Activated T-helper 17 cell treated with anti-CD3 and anti-CD28 coated beads, Interleukin-2, amount 50 U/mL, for 72 hours (primary cell): Measurements from ENCODE around the gene PRPH. TPM values are rescaled to one million over a fixed set of nuclear protein-coding genes. Genes with fewer than 3 reads are reported as not detected.
A peak's percentile ranks its signal among the peaks of the same experiment; 100 is the strongest.
"Not testable (repeated sequence)": the region's sequence is repeated elsewhere in the genome, so short reads cannot be mapped to it uniquely, and the experiment has no call there.

ENCODE experiments used
- ATAC-seq: fragments of 150-1000 bp; cut with Tn5 transposase; replicated peaks from 2 replicates; pipeline ENCODE4 v1.10.0; 2021; ENCODE audit warnings: mild to moderate bottlenecking, moderate library complexity
- H3K27ac Mint-ChIP-seq: one replicate; pipeline ENCODE4 v1.8.0; 2022; ENCODE audit warnings: mixed read lengths
- H3K27me3 Mint-ChIP-seq: one replicate; pipeline ENCODE4 v1.8.0; 2022; ENCODE audit warnings: mixed read lengths
- H3K36me3 Mint-ChIP-seq: one replicate; pipeline ENCODE4 v1.8.0; 2022; ENCODE audit warnings: low read depth, mild to moderate bottlenecking, mixed read lengths
- H3K4me1 Mint-ChIP-seq: one replicate; pipeline ENCODE4 v1.8.0; 2022; ENCODE audit warnings: mixed read lengths
- H3K4me3 Mint-ChIP-seq: one replicate; pipeline ENCODE4 v1.8.0; 2022; ENCODE audit warnings: mild to moderate bottlenecking, mixed read lengths
- H3K9me3 Mint-ChIP-seq: one replicate; pipeline ENCODE4 v1.8.0; 2022; ENCODE audit warnings: mixed read lengths
- total RNA-seq, 2 donors: library from RNA; stranded (reverse); gene quantifications; one replicate each; pipeline ENCODE4 v1.2.3, GENCODE V29; 2022

Gene PRPH
- total RNA-seq, 2 donors from 2014 or later, result 0.32 TPM; not detected in 1

- not testable (repeated sequence) for H3K9me3 Mint-ChIP-seq, H3K27me3 Mint-ChIP-seq, ATAC-seq
- Mint-ChIP-seq H3K4me1 (peaks cover 11% of the 10 kb centered on the region), H3K36me3 (peaks cover 89% of the 10 kb centered on the region), H3K27ac (peak overlapping the region; percentile 22), H3K4me3 (peak overlapping the region; percentile 92)
Observed at GRCh38 chr12:49269191-49269590, 25.8 kb upstream of the PRPH start.

GRCh38 chr12:49272790-49273725, 21.9 kb upstream of the PRPH start:
- H3K9me3 Mint-ChIP-seq, result no peaks in the 10 kb centered on the region
- no peaks in the 10 kb centered on the region for H3K27me3 Mint-ChIP-seq
- peaks cover 11% of the 10 kb centered on the region for H3K4me1 Mint-ChIP-seq
- peaks cover 65% of the 10 kb centered on the region for H3K36me3 Mint-ChIP-seq
- H3K27ac Mint-ChIP-seq, result peak overlapping the region; percentile 76
- ATAC-seq, result no peak
- H3K4me3 Mint-ChIP-seq, result no peak overlapping the region

DNA sequence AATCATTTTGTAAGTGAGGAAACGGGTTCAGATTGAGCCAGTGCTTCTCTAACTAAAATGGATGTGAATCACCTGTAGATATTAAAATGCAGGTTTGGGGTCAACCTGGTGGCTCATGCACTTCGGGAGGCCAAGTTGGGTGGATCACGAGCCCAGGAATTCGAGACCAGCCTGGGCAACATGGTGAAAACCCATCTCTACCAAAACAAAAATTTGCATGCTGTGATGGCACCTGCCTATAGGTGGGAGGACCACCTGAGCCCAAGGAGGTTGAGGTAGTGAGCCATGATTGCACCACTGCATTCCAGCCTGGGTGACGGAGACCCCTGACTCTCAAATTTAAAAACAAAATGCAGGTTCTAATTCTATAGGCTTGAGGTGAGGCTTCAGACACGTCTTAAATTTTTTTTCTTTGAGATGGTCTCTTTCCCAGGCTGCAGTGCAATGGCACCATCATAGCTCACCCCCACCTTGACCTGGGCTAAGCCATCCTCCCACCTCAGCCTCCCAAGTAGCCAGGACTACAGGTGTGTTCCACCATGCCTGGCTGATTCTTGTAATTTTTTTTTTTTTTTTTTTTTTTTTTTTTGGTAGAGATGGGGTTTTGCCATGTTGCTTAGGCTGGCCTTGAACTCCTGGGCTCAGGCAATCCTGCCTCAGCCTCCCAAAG, 21.1 kb upstream of the PRPH start:
- peaks cover 57% of the 10 kb centered on the region for H3K36me3 Mint-ChIP-seq
- no peaks in the 10 kb centered on the region for H3K27me3 Mint-ChIP-seq
- ATAC-seq, result no peak
- H3K4me1 Mint-ChIP-seq, result peaks cover 5% of the 10 kb centered on the region
- H3K27ac Mint-ChIP-seq, result no peak overlapping the region
- H3K9me3 Mint-ChIP-seq, result no peaks in the 10 kb centered on the region
- no peak overlapping the region for H3K4me3 Mint-ChIP-seq

DNA sequence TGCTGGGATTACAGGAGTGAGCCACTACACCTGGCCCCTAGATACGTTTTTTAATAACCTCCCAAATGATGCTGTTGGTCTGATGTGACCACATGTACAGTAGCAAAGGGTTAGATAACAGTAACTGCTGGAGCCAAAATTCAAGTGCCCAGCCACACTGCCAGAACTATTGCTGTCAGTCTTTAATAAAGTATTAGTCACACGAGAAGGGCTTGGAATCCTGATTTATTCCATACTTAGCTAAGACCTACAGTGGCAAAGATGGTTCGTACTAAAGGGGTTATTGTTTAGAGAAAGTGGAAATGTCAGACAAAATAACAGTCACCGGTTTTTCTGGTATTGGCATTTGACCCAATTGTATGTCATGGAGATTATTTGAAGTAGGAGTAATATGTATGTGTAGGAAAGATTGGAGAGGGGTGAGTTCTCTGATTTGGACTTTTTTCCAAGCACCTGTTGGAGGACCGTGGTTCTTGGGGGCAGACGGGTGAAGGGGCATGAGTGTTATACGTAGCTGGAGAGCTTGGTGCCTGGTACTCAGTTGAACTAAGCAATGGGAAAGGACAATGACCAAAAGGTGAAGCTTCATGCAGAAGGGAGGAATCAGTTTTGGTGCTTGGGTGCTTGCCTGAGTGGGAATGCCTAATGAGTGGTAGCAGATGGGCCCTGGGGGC, 20.4 kb upstream of the PRPH start:
- Mint-ChIP-seq H3K27ac (no peak overlapping the region), H3K4me3 (no peak overlapping the region)
- no peak for ATAC-seq

GRCh38 chr12:49276304-49277290, 18.4 kb upstream of the PRPH start:
- ATAC-seq, result no peak
- no peaks in the 10 kb centered on the region for H3K4me1 Mint-ChIP-seq
- no peak overlapping the region for H3K4me3 Mint-ChIP-seq
- no peaks in the 10 kb centered on the region for H3K9me3 Mint-ChIP-seq
- H3K27ac Mint-ChIP-seq, result no peak overlapping the region
- peaks cover 30% of the 10 kb centered on the region for H3K36me3 Mint-ChIP-seq
- peaks cover 4% of the 10 kb centered on the region for H3K27me3 Mint-ChIP-seq

More for the DNA sequence above, 20.4 kb upstream of the PRPH start:
- Mint-ChIP-seq H3K27me3 (no peaks in the 10 kb centered on the region), H3K4me1 (peaks cover 5% of the 10 kb centered on the region), H3K36me3 (peaks cover 51% of the 10 kb centered on the region), H3K9me3 (no peaks in the 10 kb centered on the region)

- Mint-ChIP-seq H3K27ac (no peak overlapping the region), H3K4me1 (no peaks in the 10 kb centered on the region), H3K27me3 (peaks cover 6% of the 10 kb centered on the region), H3K36me3 (peaks cover 21% of the 10 kb centered on the region), H3K4me3 (no peak overlapping the region), H3K9me3 (no peaks in the 10 kb centered on the region)
- no peak for ATAC-seq
Observed at GRCh38 chr12:49277466-49277865, 17.5 kb upstream of the PRPH start.

GRCh38 chr12:49279706-49280159, 15.2 kb upstream of the PRPH start:
- no peak for ATAC-seq
- Mint-ChIP-seq H3K4me3 (no peak overlapping the region), H3K27ac (no peak overlapping the region)

GRCh38 chr12:49280545-49280944, 14.4 kb upstream of the PRPH start:
- H3K27me3 Mint-ChIP-seq, result peaks cover 11% of the 10 kb centered on the region
- H3K9me3 Mint-ChIP-seq, H3K4me1 Mint-ChIP-seq, ATAC-seq, H3K27ac Mint-ChIP-seq, H3K4me3 Mint-ChIP-seq, H3K36me3 Mint-ChIP-seq: not testable (repeated sequence)

More at GRCh38 chr12:49279706-49280159, 15.2 kb upstream of the PRPH start:
- peaks cover 9% of the 10 kb centered on the region for H3K27me3 Mint-ChIP-seq
- peaks cover 2% of the 10 kb centered on the region for H3K36me3 Mint-ChIP-seq
- H3K4me1 Mint-ChIP-seq, result no peaks in the 10 kb centered on the region
- H3K9me3 Mint-ChIP-seq, result no peaks in the 10 kb centered on the region

- H3K4me1 Mint-ChIP-seq, result no peaks in the 10 kb centered on the region
- no peaks in the 10 kb centered on the region for H3K9me3 Mint-ChIP-seq
- no peak overlapping the region for H3K4me3 Mint-ChIP-seq
- H3K27ac Mint-ChIP-seq, result no peak overlapping the region
- no peaks in the 10 kb centered on the region for H3K36me3 Mint-ChIP-seq
- no peak for ATAC-seq
- peaks cover 18% of the 10 kb centered on the region for H3K27me3 Mint-ChIP-seq
Observed at GRCh38 chr12:49282302-49282701, 12.6 kb upstream of the PRPH start.

DNA sequence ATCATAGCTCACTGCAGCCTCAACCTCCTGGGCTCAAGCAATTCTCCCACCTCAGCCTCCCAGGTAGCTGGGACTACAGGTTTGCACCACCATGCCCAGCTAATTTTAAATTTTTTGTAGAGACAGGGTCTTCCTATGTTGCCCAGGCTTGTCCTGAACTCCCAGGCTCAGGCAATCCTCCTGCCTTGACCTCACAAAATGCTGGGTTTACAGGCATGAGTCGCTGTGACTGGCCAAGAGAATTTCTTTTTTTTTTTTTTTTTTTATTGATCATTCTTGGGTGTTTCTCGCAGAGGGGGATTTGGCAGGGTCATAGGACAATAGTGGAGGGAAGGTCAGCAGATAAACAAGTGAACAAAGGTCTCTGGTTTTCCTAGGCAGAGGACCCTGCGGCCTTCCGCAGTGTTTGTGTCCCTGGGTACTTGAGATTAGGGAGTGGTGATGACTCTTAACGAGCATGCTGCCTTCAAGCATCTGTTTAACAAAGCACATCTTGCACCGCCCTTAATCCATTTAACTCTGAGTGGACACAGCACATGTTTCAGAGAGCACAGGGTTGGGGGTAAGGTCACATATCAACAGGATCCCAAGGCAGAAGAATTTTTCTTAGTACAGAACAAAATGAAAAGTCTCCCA, 12.1 kb upstream of the PRPH start:
- not testable (repeated sequence) for ATAC-seq, H3K4me3 Mint-ChIP-seq, H3K4me1 Mint-ChIP-seq, H3K27ac Mint-ChIP-seq, H3K36me3 Mint-ChIP-seq, H3K9me3 Mint-ChIP-seq
- H3K27me3 Mint-ChIP-seq, result peaks cover 22% of the 10 kb centered on the region

DNA sequence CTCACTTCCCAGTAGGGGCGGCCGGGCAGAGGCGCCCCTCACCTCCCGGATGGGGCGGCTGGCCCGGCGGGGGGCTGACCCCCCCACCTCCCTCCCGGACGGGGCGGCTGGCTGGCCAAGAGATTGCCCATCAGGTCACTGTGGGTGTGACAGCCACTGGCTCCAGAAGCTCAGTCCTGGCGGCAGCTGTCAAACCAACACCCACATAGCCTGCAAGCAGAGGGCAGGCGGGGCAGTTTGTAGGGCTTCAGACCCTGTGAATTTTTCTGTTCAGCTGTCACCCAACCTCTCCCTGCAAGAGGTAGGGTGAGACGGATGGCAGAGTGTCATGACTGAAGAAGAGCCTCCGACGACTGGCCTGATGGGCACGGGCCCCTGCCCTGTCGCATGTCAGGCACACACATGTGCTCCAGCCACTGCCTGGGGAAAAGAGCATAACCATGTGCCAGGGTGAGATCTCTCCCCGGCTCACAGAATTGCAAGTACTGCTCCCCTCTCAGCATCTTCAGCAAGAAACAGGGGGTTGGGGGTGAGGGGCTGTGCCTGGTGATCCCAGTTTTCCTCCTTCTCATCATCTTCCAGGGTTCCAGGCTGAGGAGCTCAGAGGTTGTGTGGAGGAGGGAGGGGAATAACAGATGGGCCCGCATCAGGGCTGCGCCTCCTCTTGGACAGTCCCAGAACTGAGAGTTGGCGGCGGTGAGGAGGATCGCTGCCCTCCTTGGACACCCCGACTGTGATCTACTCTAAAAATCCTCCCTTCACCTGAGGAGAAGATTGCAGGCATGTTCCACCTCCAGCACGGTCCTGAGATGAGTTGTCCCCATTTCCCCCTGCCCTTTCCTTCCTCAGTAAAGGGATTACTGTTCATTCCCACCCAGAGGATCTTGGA, 11.2 kb upstream of the PRPH start:
- Mint-ChIP-seq H3K27ac (no peak overlapping the region), H3K4me1 (no peaks in the 10 kb centered on the region), H3K27me3 (peaks cover 28% of the 10 kb centered on the region), H3K36me3 (no peaks in the 10 kb centered on the region), H3K4me3 (no peak overlapping the region), H3K9me3 (no peaks in the 10 kb centered on the region)
- ATAC-seq, result no peak

DNA sequence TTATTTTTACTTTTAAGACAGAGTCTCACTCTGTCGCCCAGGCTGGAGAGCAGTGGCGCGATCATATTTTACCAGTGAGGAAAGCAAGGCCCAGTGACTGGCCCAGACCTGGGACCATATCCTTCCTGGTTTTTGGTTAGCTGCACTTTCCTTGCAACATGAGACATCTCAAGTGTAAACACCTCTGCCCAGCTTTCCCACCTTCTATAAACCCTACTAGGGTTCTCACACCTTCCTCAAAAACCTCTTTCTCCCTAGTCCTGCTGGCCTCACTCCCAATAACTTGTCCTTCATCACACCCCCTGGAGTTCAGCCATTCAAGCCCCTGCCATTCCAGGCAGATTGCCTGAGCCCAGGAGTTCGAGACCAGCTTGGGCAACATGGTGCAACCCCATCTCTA, 10.3 kb upstream of the PRPH start:
- H3K4me1 Mint-ChIP-seq, result no peaks in the 10 kb centered on the region
- no peak for ATAC-seq
- no peak overlapping the region for H3K27ac Mint-ChIP-seq
- no peaks in the 10 kb centered on the region for H3K9me3 Mint-ChIP-seq
- no peaks in the 10 kb centered on the region for H3K36me3 Mint-ChIP-seq
- peaks cover 31% of the 10 kb centered on the region for H3K27me3 Mint-ChIP-seq
- no peak overlapping the region for H3K4me3 Mint-ChIP-seq
